ENCODE results near the gene VCAN.
"Not testable (repeated sequence)": the region's sequence is repeated elsewhere in the genome, so short reads cannot be mapped to it uniquely, and the experiment has no call there.

Gene VCAN

DNA sequence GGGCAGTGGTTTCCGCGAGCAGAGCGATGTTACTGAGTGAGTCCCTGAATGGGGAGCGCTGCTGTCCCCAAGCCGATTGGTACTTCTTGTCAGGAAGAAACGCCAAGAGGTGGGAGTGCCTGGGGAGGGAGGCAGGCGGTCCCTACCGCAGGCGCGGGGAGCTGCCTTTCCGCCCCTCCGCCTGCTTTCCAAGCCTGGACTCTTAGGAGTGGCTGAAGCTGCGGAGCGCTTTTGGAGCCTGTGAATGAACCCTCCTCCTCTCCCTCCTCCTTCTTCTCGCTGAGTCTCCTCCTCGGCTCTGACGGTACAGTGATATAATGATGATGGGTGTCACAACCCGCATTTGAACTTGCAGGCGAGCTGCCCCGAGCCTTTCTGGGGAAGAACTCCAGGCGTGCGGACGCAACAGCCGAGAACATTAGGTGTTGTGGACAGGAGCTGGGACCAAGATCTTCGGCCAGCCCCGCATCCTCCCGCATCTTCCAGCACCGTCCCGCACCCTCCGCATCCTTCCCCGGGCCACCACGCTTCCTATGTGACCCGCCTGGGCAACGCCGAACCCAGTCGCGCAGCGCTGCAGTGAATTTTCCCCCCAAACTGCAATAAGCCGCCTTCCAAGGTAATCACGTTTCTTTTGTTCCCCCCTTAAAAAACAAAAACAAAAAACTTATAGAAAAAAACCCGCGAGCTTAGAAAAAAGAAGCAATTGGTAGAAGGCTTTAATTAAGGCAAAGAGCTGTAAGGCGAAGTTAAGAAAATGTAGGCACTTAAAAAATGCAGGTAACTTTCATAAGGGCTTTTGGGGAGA, at the start of gene VCAN:
Gene VCAN (plus strand): TSS at position 340 of the 808 bp plus-strand sequence. CDS start 11,775 bp downstream, outside the sequence.
- peak; percentile 50 for DNase-seq

- no peak for DNase-seq
Measured at GRCh38 chr5:83422284-83422683, 49.3 kb upstream of the VCAN start.

- DNase-seq, result no peak
Measured at GRCh38 chr5:83426855-83427254, 44.7 kb upstream of the VCAN start.

- no peak for DNase-seq
Measured at GRCh38 chr5:83428126-83428525, 43.4 kb upstream of the VCAN start.

- DNase-seq, result no peak
Measured at GRCh38 chr5:83428890-83429289, 42.7 kb upstream of the VCAN start.

DNA sequence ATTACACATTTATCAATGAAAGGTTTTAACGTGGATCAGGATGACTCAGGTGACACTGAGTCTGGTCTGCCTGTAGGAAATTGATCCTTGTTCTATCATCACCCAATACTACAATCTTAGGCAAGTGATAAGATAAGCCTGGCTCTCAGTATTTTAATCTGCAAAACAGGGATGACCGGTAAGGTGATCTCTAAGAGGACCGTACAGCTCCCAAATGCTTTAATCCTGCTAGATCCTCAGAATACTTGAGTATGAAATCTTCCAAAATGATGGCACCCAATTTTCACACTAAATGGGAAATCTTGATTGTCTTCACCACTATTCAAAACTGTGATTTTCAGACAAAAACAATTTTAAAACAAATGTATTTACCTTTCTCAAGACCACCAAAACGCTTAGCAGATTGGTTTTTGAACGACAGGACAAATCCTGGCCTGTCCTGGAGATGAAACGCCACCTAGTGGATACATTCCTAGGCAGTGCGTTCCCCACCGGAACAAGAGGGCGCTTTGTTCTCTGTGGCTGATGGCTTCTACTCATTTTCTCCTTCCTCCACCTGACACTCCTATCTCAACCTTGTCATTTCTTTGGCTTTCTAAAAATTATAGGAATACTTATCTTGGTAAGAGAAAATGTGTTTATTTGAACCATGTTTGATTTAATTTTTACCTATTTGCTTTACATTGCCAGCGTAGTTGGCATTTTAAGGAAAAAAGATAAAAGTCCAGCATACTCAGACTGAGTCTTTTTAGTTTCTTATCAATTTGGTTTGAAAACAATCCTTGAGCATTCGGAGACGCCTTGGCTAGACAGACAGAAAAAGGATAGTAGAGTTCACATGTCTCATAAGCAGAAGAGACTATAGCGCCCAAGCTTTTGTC, 41.2 kb upstream of the VCAN start:
- DNase-seq, result peak; percentile 37

DNA sequence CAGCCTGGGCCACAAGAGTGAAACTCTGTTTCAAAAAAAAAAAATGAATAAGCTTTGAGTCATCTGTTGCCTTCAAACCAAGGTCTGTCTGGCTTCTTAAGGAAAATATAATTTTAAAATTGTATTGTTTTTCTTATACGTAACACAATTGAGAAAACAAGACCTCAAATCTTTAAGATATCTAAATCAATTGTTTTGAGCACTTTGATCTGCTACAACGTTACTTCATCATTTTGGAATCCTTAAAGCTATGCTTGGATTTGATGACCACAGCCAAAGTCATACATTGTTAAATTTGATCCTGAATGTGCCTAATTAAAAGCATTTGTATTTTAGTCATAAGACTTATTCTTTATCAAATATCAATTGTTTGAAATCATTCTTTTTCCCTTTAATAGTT, 37.7 kb upstream of the VCAN start:
- DNase-seq, result no peak

- no peak for DNase-seq
Measured at GRCh38 chr5:83434946-83435345, 36.6 kb upstream of the VCAN start.

- DNase-seq, result no peak
Measured at GRCh38 chr5:83436276-83436675, 35.3 kb upstream of the VCAN start.

GRCh38 chr5:83437697-83438096, 33.8 kb upstream of the VCAN start:
- not testable (repeated sequence) for DNase-seq

- DNase-seq, result no peak
Measured at GRCh38 chr5:83440826-83441225, 30.7 kb upstream of the VCAN start.

DNA sequence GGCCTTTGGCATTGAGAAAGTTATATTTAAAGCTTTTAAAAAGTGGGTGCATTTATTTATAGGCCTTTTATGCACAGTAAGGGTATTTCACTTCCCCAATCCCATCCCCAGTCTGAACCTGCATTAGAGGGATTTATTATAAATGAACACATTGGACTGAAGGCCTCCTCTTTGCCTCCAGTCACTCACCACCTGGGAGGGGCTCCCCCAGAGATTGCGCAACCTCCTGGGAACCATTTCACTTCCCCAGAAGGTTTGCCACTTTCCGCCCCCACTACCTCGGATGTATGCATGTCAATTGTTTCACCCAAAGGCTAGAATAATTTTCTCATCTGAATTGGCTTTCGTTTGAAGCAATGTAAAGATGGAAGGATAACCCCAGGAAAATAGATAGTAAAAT, 29.8 kb upstream of the VCAN start:
- DNase-seq, result peak; percentile 6

- DNase-seq, result no peak
Measured at GRCh38 chr5:83443534-83443933, 28.0 kb upstream of the VCAN start.

GRCh38 chr5:83444445-83444844, 27.1 kb upstream of the VCAN start:
- no peak for DNase-seq

GRCh38 chr5:83446253-83446947, 25.1 kb upstream of the VCAN start:
- DNase-seq, result no peak

DNA sequence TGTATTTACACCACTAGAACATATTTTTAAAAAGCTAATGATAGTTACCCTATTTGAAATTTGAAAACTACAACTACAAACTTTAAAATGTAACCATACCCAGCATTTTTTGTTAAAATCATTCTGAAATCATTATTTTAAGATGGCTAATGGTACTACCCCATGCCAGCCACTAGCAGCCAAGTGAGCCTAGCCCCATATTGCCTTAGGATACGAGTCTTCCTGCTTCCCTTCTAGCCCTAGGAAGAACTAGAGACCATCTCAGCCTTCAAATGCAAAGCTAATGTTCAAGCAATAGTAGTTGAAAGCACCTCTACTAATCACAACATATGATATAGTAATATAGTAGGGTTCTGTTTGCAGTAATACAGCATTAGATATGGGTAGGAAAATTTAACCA, 24.0 kb upstream of the VCAN start:
- no peak for DNase-seq

DNA sequence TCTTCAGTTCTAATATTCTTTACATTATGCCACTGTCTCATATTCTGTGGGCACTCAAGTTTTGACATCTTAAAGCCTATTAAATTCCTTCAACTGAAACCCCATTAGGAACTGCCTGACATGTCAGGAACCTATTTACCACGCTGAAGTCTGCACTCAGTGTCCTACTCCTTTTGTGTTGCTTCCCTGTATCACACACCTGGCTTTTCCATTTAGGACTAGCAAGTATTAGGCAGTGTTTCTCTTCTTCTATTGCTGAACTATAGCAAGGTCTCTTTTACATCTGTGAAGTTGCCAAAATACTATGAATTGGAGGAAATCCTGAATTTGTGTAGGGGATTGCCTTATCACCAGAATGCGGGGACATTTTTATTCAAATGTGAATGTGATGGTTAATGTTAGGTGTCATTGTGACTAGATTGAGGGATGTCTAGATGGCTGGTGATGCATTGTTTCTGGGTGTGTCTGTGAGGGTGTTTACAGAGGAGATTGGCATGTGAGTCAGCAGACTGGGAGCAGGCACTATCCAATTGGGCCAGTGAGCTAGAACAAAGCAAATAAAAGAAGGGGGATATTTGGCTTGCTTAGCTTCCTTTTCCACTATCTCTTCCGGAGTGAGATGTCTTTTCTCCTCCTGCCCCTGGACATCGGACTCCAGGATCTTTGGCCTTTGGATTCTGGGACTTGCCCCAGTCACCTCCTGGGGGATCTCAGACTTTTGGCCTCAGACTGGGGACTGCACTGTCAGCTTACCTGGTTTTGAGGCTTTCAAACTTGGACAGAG, 21.2 kb upstream of the VCAN start:
- no peak for DNase-seq

GRCh38 chr5:83450967-83451248, 20.6 kb upstream of the VCAN start:
- no peak for DNase-seq

DNA sequence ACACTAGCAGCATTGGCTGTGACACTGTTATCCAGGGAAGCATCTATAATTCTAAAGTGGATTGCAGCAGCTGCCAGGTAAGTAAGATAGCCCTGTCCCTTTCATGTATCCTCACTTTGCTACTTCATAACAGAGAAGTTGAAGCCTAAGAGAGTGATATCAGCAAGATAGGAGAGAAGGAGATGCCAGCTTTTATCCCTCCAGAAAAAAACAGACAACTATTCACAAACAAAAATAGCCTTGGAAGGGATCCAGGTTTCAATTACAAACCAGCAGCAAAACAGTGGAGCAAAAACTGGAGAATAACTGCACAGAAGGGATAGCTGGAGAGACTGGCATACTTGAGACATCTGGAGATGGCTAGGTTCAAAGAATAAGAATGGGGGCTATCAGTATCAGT, 19.6 kb upstream of the VCAN start:
- no peak for DNase-seq

DNA sequence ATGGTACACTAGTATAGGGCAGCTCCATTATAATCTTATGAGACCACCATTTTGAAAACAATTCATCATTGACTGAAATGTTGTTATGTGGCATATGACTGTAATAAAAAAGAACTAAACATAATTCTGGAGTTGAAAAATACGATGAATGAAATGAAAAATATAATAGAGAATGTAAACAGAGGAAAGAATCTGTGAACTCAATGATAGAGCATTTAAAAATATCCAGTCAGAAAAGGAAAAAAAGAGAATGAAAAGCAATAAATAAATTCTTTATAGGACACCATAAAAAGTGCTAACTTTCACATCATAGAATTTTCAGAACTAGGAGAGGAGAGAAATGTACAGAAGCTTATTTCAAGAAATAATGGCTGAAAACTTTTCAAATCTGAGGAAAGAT, 17.6 kb upstream of the VCAN start:
- DNase-seq, result no peak

DNA sequence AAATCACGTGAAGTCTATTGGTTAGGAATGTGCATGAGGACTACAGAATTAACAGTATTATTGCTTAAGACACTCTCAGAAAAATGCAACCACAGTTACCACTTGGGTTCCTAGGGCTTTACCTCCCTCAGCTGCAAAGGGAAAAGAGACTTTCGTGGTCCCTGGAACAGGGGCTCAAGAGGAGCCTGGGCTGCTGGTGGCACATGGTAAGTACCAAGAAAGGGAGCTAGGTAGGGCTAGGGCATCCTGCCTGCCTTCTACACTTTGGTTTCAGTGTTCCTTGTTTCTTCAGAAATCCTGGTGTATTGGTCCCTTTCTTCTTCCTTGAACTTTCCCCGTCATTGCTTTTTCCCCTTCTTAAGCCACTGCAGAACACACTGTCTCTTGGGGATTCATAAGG, 7.3 kb upstream of the VCAN start:
- no peak for DNase-seq

GRCh38 chr5:83467371-83468035, 4.0 kb upstream of the VCAN start:
- no peak for DNase-seq

Measured in CD4-positive, alpha-beta T cell treated with Interferon gamma for 1 hour (primary cell).